NCI-H2029 (cell line): Measurements from ENCODE around the gene FOXF1.

Source experiments
- DNase-seq: peaks from one replicate; lab custom pipeline; 2025; lab: John Stamatoyannopoulos, UW

Gene FOXF1

GRCh38 chr16:86505185-86505898 lies 5.0 kb upstream of the FOXF1 start:
- no peak for DNase-seq

- DNase-seq: no peak
Measured at GRCh38 chr16:86505899-86506864, 4.1 kb upstream of the FOXF1 start.

GRCh38 chr16:86507173-86508027 lies 2.9 kb upstream of the FOXF1 start:
- no peak for DNase-seq

GRCh38 chr16:86508028-86508946 lies 2.0 kb upstream of the FOXF1 start:
- DNase-seq: no peak

GRCh38 chr16:86508947-86509758 lies 1.2 kb upstream of the FOXF1 start:
- no peak for DNase-seq

GRCh38 chr16:86509759-86510464 lies 415 bp upstream of the FOXF1 start:
- no peak for DNase-seq

- no peak for DNase-seq
Measured at GRCh38 chr16:86511317-86512161, 1.2 kb downstream of the FOXF1 start.

GRCh38 chr16:86512301-86512859 lies 2.1 kb downstream of the FOXF1 start:
- no peak for DNase-seq

GRCh38 chr16:86512860-86513470 lies 2.6 kb downstream of the FOXF1 start:
- no peak for DNase-seq

- DNase-seq: no peak
Measured at GRCh38 chr16:86513471-86514277, 3.3 kb downstream of the FOXF1 start.

- DNase-seq: no peak
Measured at GRCh38 chr16:86514481-86515376, 4.4 kb downstream of the FOXF1 start.

- no peak for DNase-seq
Measured at GRCh38 chr16:86515413-86515776, 5.1 kb downstream of the FOXF1 start.

GRCh38 chr16:86515777-86516622 lies 5.7 kb downstream of the FOXF1 start:
- no peak for DNase-seq

GRCh38 chr16:86516623-86517003 lies 6.3 kb downstream of the FOXF1 start:
- no peak for DNase-seq

- no peak for DNase-seq
Measured at GRCh38 chr16:86517033-86517432, 6.7 kb downstream of the FOXF1 start.
